Stimulated activated CD4-positive, alpha-beta T cell treated with anti-CD3 and anti-CD28 coated beads, Interleukin-1b, Interleukin-23, amount 100 ng/mL, for 4 hours (primary cell): Measurements from ENCODE around the gene TSSC4.
"Not testable (repeated sequence)": the region's sequence is repeated elsewhere in the genome, so short reads cannot be mapped to it uniquely, and the experiment has no call there.

Experiments
- DNase-seq, 2 donors: peaks; one replicate each; pipeline ENCODE4 v3.0.0-alpha.2; 2020; ENCODE audit warnings: low read depth in 2 of 2

TSSC4 gene

DNA sequence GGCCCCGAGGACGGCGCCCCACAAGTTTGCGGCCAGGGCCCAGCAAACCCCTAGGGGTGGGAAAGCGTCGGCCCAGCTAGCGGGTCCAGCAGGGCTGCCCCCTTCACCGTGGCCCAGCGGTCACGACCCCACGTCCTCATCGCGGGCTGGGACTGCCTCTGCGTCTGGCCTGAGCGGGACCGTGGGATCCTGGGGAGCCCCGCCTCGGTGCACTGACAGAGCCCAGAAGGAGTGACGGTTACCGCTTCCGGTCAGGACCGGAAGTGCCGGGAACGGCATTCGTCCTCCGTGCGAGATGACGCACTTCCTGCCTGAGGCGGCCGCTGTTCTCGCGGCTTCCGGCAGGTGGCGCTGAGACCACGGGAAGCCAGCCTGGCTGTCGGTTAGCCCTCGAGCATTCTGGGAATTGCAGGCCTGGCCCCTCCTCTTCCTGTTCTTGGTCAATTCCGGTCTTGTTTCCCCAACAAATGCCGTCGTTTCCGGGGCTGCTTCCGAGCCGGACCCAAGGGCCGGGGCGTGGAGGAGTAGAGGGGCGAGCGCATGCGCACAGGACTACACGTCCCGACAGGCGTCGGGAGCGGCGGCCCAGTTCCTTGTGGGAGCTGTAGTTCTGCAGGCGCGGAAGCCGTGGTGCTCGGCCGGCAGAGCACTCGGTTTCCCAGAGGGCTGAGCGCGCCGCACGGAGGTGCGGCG is at the start of gene TSSC4:
Gene TSSC4 (plus strand): TSS at position 682 of the 693 bp plus-strand sequence. CDS start 1,884 bp downstream, outside the sequence.
- peak; percentile 98 for DNase-seq

- DNase-seq = no peak
Measured at GRCh38 chr11:2351701-2352100, 48.8 kb upstream of the TSSC4 start.

- DNase-seq = no peak
Measured at GRCh38 chr11:2352420-2352819, 48.1 kb upstream of the TSSC4 start.

DNA sequence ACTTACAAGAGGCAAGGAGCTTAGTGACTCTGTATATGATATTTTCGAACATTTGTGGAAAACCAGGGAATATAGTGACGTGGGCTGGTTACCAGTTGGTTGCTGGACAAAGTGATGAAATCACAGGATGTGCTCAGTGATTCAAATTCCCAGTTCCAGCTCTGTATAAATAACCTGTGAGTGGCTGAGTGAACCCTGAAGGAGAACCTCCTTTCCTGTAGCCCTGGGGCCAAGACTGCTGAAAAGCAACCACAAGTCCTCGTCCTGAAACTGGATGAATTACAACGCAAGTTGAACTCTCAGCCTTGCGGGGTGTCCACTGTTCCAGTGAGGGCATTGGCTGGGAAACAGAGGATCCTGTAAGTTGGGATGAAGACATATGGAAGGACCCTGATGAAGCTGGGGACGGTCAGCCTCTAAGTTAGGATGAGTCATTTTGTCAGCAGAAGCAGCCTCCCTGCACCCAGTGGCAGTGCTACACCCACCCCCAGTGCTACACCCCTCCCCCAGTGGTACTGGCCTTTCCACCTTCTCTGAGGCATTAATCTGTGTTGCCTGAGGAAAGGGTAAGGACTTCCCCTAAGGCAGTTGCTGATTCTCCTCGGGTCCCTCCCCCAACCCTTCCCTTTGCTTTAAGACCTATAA is 45.4 kb upstream of the TSSC4 start:
- no peak for DNase-seq

GRCh38 chr11:2357246-2357645 is 43.3 kb upstream of the TSSC4 start:
- DNase-seq = no peak

GRCh38 chr11:2357651-2358050 is 42.9 kb upstream of the TSSC4 start:
- not testable (repeated sequence) for DNase-seq

DNA sequence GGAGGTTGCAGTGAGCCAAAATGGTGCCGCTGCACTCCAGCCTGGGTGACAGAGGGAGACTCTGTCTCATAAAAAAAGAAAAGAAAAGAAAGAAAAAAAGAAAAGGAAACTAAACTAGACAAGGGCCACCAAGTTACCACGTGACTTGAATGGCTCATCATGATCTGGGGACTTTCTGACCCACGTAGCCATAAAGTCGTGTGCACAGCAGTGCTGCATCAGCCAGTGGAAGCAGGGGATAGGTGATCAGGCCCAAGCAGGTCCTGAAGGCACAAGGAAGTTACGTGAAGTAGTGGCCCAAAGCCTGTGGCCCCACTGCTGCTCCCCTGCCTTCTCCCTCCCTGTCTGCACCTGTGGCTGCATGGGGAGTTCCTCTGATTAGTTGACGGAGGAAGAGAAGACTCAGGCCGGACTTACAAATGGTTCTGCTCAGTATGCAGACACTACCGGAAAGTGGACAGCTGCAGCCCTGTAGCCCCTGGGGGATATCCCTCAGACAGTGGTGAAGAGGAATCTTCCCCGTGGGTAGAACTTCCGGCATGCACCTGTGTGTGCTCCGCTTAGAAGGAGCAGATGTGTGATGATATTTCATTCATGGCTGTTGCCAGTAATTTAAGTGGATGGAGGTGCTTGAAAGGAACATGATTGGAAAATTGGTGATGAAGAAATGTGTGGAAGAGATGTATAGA is 41.7 kb upstream of the TSSC4 start:
- no peak for DNase-seq

DNA sequence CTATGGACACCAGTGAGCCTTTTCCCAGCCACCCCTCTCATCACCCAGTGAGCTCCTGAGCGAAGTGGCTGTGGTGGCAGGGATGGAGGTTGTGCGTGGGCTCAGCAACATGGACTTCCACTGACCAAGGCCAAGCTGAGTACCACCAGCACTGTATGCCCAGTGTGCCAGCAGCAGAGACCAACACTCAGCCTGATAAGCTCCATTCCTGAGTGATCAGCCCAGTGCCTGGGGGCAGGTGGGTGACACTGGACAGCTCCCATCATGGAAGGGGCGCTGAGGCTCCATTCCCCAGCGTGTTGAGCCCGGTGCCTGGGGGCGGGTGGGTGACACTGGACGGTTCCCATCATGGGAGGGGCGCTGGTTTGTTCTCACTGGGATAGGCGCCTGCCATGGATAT is 41.0 kb upstream of the TSSC4 start:
- DNase-seq = no peak

DNA sequence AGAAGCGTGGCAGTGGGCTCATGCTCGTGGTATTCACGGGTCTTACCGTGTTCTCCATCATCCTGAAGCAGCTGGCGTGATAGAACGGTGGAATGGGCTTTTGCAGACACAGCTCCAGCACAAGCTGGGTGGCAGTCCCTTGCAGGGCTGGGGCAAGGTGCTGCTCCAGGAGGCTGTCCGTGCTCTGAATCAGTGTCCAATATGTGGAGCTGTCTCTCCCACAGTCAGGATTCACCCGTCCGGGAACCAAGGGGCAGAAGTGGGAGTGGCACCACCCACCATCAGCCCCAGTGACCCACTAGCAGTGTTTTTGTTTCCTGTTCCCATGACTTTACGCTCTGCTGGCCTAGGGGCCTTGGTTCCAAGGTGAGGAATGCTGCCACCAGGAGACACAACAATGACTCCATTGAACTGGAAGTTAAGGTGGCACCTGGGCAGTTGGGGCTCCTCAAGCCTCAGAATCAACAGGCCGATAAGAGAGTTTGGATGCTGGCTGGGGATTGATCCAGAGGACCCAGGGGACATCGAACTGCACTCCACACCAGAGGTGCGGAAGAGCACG is 40.4 kb upstream of the TSSC4 start:
- DNase-seq = no peak

- DNase-seq = no peak
Measured at GRCh38 chr11:2361565-2361964, 39.0 kb upstream of the TSSC4 start.

DNA sequence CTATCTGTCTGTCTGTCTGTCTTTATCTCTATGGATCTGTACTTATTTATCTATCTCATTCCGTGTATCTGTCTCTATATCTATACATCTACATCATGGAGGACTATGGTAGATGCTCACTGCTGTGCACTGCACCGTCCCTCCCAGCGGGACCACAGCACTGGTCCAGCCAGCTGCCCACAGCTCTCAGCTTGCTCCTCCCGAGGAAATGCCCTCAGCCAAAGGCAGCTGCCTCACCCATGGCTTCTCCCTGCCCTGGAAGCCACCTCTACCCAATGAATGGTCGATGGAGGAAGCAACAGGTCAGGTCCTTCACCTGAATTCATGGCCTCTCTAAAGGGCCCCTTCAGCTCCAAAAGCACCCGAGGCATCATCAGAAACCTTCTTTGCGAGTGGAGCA is 38.1 kb upstream of the TSSC4 start:
- DNase-seq = no peak

DNA sequence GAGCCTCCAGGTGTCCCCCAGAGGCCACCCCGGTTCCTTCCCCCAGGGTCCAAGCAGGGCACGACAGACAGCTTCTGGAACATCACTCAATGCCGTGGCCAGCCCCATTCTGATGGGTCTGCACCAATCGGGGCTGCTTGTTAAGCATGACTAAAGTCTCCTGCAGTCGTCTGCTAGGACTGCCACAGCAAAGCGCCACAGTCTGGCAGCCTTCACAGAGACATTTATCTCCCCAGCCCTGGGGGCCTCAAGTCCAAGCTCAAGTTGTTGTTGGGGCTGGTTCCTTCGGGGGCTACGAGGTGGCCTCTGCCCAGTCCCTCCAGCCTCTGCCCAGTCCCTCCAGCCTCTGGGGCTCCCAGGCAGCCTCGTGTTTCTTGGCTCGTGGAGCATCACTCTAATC is 37.4 kb upstream of the TSSC4 start:
- no peak for DNase-seq

- no peak for DNase-seq
Measured at GRCh38 chr11:2363577-2364370, 36.8 kb upstream of the TSSC4 start.

- DNase-seq = not testable (repeated sequence)
Measured at GRCh38 chr11:2364386-2364785, 36.2 kb upstream of the TSSC4 start.

GRCh38 chr11:2365571-2366210 is 34.9 kb upstream of the TSSC4 start:
- DNase-seq = no peak

DNA sequence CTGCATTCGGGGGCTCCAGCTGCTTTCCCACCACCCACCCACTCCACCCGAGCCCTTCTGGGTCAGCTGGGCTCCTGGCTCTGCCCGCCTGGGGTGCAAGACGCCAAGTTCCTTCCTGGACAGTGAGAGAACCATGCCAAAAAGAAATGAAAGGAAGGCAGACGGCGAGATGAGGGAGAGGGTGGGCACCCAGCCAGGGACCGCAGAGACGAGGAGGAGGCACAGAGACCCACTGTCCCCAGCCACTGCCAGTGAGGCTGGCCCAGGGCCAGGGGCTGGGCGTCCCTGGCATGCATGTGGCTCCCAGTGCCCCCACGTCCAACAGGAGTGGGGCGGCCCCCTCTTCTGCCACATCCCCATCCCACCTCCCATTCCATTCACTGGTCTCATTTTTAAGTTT is 34.3 kb upstream of the TSSC4 start:
- no peak for DNase-seq

DNA sequence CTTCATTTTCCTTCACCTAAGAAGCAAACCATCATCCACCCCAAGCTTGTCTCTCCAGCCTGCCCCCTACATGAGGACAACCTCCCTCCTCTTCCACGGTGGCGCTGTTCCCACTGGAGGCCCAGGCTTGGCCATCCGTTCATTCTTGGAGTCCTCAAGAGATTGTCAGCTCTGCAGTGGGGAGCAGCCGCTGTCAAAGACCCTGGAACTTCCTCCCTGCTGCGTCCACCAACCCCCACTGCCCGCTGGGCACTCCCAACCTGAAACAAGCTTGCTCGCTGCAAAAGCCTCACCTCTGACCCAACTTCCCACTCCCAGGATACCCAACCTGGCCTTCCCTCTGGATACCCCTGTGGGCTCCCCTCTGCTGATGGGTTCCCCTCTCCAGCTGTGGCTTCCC is 33.8 kb upstream of the TSSC4 start:
- no peak for DNase-seq

DNA sequence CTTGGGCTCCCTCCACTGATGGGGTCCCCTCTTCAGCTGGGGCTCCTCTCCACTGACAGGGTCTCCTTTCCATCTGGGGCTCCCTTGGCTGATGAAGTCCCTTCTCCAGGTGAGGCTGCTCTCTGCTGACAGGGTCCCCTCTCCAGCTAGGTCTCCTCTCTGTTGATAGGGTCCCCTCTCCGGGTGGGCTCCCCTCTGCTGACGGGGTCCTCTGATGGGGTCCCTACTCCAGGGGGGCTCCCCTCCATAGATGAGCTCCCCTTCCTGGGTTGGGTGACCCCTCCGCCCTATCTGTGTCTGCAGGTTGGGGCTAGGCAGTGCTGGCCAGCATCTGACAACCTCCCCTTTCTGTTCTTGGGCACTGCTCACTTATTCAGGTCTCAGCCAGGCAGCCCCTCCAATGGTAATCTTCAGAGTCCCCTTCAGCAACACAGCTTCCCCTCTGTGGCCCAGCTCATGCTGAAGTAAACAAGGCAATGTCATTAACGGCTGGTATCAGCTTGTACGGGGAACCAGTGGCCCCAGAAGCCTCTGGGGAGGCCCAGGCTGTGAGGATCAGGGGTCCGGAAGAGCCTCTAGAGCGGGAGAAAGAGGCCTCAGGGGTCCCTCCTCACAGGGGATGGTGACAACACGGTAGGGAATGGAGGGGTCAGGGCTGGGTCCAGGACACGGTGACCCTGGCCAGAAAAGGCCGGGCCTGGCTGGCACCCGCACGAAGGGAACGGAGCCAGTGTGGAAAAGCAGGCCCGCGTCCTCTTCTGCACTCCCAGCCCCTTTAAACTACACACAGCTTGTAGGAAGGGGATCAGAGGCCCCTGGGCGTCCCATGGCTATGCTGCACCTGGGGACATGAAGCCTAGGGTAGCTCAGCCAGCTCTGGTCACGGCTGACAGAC is 33.0 kb upstream of the TSSC4 start:
- no peak for DNase-seq

GRCh38 chr11:2368178-2368850 is 32.2 kb upstream of the TSSC4 start:
- DNase-seq = no peak

- no peak for DNase-seq
Measured at GRCh38 chr11:2368851-2369180, 31.7 kb upstream of the TSSC4 start.
